HL-60/S4 treated with retinoic acid at 250 ng/mL for 4 days and 3 days (cell line): ENCODE measurements around the gene XBP1.
"Not testable (repeated sequence)": the region's sequence is repeated elsewhere in the genome, so short reads cannot be mapped to it uniquely, and the experiment has no call there.

Experiments
- in situ Hi-C: fragments of 300-500 bp; cut with MboI; formaldehyde crosslinking; loops from 2 replicates; pipeline ENCODE4 v1.7.0; 2022; ENCODE audit warnings: low sequenced_read_pairs

Gene XBP1

DNA sequence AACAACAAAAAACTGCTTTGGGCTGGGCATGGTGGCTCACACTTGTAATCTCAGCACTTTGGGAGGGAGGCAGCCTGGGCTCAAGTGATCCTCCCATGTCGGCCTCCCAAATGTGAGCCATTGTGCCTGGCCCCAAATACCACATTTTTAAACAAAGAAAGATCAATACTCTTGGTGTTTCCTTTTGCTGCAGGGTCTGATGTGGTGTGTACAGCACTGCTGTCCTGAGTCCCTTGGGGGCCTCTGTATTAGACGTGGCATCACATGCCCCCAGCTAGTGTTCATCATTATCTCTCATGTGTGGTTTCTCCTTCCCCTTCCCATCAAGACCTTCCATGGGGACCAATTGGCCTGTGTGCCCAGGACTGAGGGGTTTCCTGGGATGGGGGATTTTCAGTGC lies 20.5 kb upstream of the XBP1 start:
- in situ Hi-C loops = no loop called here

DNA sequence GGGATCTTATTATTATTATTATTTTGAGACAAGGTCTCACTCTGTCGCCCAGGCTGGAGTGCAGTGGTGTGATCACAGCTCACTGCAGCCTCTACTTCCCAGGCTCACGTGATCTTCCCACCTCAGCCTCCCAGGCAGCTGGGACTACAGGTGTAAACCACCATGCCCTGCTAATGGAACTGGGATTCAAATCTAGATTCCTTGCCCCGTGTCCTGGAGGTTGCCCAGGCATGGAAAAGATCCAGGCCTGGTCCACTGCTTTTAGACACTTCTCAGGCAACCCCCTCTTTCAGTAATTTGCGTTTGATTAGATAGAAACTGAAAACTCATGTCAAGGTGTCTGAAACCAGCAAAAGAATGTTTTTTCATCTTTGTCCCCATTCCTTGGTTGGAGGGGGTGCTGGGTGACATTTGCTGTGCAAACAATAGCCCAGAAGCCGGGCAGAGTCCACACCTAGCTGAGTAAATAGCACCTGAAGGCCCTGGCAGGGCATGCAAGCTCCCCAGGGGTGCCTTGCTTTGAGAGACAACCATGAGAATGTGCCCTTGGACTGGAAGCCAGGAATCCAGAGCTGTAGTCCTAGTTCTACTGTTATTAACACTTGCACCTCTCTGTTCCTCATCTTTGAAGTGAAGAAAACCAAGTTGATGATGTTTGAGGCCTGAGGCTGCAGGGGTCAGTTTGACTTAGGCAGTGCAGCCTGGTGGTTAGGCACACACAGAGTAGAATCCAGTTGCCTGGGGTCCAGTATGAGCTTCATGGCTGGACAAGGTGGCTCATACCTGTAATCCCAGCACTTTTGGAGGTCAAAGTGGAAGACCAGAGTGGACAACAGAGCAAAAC lies 19.1 kb upstream of the XBP1 start:
- in situ Hi-C loops = no loop called here

DNA sequence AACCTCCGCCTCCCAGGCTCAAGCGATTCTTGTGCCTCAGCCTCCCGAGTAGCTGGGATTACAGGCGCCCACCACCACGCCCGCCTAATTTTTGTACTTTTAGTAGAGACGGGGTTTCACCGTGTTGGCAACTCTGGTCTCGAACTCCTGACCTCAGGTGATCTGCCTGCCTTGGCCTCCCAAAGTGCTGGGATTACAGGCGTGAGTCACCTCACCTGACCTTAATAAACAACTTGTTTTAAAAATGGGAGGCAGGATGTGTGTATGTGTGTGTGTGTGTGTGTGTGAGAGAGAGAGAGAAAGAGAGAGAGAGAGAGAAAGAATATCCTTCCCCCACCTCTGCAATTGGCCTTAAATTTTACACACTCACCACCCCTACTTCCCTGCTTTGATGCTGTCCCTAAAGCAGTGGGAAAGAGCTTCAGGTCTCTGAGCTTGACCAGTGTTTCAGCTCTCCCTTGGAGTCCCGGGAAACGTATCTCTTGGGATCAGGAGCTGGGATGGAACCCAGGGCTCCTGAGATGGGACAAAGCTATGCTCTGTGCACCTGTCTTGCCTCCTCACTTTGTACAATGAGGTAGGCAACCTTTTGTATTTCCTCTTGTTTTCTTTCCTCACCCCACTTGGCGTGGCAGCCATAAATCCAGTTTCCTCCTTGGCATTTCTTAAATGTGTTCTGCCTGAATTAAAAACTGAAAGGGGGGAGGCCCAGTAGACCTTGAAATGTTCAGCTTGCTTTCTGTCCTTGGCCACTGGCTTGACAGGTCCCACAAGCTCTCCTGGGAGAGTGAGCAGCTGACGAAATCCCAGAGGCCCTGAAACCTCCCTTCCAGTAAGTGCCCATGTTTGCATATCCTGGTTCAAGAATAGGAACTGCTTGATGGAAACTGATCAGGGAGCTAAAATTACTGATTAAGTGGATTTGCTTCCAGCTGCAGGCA lies 17.8 kb upstream of the XBP1 start:
- in situ Hi-C loops = no loop called here

DNA sequence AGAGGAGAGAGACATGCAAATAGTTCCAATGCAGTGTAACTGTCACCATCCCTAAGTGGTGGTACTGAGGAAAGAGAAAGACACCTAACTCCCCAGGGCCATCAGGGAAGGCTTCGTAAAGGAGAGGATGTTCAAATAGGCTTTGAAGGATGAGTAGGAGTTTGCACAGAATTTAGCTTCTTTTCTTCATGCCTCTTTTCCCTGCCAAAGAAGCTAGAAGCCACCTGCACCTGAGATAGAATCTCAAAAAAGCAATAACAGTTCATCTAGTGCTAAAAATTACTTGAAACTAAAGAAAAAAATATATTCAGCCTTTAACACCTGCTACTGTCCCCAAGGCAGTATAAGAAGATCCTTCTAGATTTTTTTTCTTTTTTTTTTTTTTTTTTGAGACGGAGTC lies 16.7 kb upstream of the XBP1 start:
- in situ Hi-C loops = no loop called here

DNA sequence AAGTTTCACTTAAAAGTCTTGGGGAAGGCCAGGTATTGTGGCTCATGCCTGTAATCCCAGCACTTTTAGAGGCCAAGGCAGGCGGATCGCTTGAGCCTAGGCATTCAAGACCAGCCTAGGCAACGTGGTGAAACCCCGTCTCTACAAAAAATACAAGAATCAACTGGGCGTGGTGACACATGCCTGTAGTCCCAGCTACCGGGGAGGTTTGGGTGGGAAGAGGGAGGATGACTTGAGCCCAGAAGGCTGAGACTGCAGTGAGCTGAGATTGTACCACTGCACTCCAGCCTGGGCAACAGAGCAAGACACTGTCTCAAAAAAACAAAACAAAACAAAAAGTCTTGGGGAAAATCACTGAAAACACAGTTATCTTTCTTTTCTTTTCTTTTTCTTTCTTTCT lies 15.4 kb upstream of the XBP1 start:
- in situ Hi-C loops = no loop called here

DNA sequence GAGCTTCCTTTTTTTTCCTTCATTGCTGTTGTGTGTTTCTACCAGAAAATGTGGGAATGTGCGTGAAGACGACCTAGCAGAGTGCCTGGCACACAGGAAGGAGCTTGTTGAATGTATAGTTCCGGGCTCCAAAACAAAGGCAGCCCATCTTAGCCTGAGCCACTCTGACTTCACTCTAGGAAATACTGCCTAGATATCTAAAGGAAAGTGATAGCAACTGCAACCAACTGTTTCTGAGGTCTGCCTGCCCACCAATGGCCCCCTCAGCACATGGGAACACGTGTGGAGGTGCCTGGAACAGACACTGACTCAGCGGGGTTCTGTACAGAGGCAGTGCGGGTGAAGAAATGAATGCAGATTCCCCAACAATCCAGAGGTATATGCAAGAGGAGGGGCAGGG lies 14.7 kb upstream of the XBP1 start:
- in situ Hi-C loops = no loop called here

DNA sequence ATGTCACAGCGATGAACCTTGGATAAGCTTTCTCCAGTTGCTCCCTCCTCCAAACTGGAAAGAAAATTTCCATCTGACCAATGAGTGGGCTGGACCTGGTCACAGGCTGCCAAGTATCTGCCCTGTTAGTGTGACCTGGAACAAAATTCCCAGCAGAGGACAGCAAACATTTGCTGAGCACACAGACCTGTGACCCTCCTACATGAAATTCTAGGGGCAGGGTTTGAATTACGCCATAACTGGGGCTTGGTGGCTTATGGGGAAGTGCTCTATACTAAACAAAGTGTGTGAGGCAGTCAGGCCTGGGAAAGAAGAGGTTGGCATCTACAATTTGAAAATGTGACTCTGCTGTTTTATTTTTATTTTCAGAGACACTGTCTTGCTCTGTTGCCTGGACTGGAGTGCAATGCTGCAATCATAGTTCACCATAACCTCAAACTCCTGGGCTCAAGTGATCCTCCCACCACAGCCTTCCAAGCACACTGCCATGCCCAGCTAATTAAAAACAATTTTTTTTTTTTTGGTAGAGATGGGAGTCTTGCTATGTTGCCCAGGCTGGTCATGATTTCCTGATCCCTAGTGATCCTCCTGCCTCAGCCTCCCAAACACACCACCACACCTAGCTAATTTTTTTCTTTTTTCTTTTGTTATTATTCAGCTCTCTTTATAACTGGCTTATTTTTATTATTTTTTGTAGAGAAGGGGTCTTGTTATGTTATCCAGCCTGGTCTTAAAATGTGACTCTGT lies 13.6 kb upstream of the XBP1 start:
- in situ Hi-C loops = no loop called here

DNA sequence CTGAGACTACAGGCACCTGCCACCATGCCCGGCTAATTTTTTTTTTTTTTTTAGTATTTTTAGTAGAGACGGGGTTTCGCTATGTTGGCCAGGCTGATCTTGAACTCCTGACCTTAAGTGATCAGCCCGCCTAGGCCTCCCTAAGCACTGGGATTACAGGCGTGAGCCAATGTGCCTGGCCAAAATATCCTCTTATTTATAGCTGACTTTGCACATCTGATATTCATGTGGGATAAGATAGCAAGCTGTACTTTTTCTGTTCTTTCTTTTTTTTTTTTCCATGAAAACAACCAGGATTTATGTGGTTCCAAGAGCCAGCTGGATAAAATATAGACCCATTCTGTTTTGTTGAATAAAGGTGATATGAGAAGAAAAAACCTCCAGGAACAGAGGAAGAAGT lies 12.1 kb upstream of the XBP1 start:
- in situ Hi-C loops = no loop called here

DNA sequence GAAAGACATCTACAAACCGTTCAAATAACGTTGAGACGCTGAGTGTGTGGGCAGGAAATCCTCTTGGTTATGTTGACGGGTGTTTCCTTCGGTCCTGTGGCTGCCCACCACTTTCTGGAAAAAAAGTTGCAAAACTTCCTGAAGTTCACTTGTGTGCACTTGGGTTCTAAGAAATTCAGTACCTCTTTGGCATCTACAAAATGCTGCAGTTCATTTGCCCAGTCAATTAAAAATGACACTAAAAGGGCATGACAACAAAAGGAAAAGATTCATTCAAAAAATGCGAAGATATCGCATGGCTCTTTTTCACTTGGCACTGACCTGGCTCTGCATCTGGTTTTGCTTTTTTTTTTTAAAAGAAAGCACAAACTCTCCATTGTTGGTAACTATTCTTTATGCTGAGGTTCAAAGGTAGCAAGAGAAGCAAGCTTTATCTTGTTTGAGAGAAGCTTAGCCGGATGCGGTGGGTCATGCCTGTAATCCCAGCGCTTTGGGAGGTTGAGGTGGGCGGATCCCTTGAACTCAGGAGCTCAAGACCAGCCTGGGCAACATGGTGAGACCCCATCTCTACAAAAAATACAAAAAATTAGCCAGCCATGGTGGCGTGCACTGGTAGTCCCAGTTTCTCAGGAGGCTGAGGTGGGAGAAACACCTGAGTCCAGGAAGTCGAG lies 10.6 kb upstream of the XBP1 start:
- in situ Hi-C loops = no loop called here

DNA sequence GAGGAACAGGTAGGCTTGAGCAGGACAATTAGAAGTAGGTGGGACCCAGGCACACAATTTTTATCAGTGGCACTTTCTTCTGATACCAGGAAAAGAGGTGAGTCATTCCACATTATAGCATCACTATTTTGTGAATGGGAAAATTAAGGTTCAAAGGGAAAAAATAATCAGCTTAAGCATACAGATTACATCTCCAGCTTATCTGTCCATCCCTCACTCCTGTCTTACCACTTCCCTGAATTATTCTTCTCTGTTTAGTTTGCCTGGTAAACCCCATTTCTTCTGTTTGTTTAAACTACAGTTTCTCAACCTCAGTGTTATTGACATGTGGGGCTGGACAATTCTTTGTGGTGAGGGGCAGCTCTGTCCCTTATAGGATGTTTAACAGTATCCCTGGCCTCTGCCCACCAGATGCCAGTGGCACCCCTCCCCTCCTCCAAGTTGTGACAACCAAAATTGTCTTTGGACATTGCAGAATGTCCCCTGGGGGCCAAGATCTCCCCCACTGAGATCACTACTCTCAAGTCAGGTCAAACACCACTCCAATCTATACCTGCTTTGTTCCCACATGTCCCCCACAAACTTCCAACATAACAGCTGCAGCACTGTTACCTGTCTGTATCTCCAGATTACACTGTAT lies 8.5 kb upstream of the XBP1 start:
- in situ Hi-C loops = no loop called here

DNA sequence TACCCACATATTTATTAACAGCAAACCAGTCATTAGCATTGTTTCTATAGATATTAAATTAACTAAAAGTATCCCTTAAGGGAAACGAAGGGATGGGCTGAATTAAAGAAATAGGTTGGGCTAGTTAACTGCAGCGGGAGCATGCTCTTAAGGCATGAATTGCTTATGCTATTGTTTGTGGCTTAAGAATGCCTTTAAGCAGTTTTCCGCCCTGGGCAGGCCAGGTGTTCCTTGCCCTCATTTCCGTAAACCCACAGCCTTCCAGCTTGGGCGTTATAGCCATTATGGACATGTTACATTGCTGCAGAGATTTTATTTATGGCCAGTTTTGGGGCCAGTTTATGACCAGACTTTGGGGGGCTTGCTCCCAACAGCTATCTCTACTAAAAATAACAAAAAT lies 5.1 kb upstream of the XBP1 start:
- in situ Hi-C loops = not testable (repeated sequence)

DNA sequence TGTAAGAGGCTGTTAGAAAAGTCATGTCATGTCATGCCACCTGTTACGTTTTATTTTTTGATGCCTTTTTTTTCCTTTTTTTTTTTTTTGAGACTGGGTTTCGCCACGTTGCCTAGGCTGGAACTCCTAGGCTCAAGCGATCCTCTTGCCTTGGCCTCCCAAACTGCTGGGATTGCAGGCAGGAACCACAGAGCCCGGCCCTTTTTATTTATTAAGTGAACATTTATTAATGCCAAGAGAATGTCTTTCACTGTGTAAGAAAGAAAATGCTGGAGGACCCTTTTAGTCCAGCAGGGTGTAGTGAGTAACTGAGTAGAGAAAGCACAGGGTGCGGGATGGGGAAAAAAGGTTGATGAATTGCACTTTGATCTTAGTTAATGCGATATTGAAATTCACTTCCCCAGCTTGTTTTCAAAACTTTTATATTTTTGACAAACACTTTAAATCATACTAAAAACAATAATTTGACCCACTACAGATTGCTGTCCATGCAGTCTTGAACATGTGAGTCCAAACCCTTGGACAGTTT lies 2.3 kb upstream of the XBP1 start:
- in situ Hi-C loops = no loop called here

DNA sequence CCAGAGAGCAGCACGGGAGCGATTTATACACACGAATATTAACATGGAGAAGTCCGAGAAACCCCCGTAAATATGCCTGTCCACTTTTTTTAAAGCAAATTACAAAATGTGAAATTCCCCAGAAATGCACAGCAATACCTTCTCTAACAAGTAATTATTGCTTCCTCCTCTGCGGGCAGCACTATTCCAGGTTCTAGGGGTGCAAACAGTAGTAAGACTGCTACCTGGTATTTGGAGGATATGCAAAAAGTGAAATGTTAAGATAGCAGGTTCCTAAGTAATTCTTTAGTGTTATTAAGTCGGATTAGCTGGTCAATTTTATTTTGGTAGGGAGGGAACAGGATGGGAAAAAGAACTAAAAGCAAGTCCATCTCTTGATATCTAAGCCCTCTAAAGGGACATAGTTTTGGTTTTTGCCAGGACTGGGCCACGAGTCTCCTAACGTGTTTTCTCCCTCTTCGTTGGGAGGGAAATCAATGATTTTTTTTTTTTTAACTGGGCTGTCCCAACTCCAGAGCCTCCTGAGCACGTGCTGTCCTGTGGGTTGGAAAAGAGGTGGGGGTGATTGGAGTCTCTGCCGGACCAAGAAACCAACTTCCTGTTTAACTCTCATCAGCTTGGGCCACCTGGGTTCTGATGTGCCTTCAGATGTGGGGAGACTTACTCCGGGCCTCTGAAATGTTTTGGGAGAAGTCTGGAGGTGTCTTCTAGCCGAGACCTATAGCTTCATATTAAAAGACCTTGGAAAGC lies 1.7 kb upstream of the XBP1 start:
- in situ Hi-C loops = no loop called here

DNA sequence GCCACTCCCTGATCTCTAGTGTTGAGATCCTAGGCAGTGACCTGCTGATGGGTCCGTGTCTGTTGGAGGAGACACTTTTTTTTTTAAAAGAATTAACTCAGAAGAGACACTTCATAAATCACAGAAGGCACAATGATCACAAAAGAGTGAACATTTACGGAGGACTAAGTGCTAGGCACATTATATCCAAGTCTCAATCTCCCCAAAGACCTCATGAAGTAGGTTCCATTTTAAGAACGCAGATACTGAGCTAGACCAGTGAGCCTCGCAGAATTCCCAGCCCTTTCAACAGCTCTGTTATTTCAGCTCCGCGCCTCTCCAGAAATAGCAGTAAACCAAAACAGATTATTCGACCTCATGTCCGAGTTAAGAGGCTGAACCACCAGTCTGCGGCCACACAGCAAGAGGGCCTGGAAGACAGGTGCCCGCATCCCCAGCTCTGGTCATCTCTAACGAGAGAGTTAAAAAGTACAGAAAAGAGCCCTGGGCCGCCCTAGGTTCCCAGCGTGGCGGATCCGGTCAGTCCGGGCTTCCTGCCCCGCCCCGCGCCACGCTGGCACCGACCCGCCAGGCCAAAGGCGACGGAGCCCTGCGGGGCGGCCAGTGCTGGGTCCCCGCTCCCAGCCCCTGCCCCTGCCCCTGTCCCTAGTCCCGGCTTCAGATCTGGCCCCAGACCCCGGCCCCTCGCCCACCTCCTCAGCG lies 612 bp downstream of the XBP1 start:
- in situ Hi-C loops = no loop called here

DNA sequence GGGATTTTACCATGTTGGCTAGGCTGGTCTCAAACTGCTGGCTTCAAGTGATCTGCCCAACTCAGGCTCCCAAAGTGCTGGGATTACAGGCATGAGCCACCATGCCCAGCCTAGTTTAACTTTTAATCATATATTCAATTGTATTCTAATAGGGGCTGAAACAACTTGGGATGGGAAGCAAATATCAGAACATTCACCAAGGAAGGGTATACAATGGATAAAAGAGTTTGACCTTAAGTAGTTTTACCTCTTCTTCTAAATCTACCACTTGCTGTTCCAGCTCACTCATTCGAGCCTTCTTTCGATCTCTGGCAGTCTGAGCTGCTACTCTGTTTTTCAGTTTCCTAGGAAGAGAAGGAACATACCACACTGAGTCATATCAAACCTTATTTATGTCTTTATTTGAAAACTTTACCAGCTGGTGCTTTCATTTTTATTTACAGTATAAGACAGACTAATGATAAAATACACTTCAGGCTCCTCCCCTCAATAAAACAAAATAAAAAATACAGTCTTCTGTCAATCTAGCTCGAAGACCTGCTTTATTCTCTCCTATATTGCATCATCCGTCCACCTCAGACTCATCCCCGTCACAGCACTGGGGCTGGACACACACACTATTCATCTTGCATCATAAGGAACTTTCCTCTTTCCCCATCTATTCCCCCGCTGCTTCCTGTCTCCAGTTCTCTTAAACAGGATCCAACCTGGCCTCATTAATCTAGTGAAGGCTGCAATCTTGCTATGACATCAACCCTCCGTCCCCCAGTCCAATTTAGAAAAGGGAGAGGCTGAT lies 1.4 kb downstream of the XBP1 start:
- in situ Hi-C loops = no loop called here

DNA sequence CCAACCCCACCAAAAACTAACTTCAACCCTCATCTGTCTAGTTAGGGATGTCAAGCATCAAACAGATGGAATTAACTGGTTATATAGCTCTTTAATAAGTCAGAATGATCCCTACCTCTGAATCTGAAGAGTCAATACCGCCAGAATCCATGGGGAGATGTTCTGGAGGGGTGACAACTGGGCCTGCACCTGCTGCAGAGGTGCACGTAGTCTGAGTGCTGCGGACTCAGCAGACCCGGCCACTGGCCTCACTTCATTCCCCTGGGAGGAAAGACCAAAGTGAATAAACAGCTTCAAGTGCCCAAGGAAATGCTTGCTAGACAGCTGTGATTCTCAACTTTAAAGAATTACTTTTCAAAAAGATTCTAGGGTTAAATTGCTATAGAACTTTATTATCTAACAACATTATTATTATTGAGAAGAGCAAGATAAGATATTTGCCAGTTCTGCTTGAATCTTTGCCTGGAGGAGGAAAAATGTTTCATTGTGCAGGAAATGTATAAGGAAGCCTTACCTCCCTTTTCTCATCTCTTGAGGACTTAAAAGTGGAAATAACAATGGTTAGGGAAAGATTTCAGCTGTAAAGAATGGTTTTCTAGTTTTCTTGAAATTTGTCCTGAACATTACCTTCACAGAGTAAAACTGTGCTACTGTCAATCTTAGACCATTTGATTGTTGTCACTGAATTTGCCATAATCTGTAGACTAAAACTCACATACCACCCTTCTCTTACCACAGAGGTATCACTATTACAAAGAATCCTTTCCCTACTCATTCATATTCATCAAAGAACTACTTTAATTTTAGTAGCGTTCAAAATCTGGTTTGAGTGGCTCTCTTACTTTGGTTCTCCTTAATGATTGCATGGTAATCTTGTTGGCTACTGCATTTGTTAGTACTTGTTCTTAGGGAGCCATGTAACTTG lies 4.2 kb downstream of the XBP1 start:
- in situ Hi-C loops = no loop called here
